ENCODE measurements around the gene PDSS1. TPM values are rescaled to one million over a fixed set of nuclear protein-coding genes. Genes with fewer than 3 reads are reported as not detected.
A peak's percentile ranks its signal among the peaks of the same experiment; 100 is the strongest.
"Not testable (repeated sequence)": the region's sequence is repeated elsewhere in the genome, so short reads cannot be mapped to it uniquely, and the experiment has no call there.

PDSS1 gene
- total RNA-seq, 1 experiment from 2014 or later, result 15.0 TPM

DNA sequence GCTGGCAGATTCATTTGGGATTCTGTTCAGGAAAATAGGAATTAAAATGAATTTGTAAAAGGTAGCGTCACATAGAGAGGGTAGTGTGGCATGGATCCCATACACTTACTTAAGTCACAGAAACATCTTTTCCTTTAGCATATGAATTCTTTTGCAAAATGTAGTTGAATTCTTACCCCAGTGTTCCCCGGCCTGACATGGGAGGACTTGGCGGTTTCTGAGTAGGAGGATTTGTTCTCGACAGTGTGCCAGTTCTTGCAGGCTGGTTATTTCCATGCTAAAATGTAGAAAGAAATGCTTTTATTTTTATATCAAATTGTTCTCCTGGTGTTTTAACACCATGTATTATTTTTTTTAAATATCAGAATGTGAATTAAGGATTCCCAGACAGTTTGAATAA lies 72.6 kb downstream of the PDSS1 start:
- DNase-seq, result no peak
- H3K9me3 ChIP-seq, result no peaks in the 10 kb centered on the region
- H3K27me3 ChIP-seq, result no peaks in the 10 kb centered on the region
- no peak overlapping the region for H3K4me3 ChIP-seq
- H3K36me3 ChIP-seq, result 0 out of 2 replicates have a peak, but pooled peaks cover 2% of the 10 kb centered on the region

DNA sequence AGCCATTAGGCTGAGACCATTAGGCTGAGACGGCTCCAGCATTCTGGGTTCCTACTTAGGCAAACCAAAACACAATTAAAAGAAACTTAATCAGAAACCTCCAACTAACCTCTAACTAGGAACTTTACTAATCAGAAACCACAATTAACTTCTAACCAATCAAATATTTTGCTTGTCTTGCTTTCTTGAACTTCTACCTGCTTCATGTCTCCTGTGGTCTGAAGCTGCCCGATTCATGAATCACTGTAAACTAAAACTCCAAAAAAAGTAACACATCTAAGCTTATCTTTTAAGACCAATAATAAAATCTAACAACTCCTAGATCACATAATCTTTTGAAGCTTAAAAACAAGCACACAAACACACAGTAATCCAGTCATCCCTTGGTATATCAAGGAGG lies 76.1 kb downstream of the PDSS1 start:
- DNase-seq, result no peak
- Histone ChIP-seq H3K4me3 (no peak overlapping the region), H3K9me3 (no peaks in the 10 kb centered on the region), H3K27me3 (no peaks in the 10 kb centered on the region), H3K36me3 (no peaks in the 10 kb centered on the region; the same call in 1 of the 2 replicates)

DNA sequence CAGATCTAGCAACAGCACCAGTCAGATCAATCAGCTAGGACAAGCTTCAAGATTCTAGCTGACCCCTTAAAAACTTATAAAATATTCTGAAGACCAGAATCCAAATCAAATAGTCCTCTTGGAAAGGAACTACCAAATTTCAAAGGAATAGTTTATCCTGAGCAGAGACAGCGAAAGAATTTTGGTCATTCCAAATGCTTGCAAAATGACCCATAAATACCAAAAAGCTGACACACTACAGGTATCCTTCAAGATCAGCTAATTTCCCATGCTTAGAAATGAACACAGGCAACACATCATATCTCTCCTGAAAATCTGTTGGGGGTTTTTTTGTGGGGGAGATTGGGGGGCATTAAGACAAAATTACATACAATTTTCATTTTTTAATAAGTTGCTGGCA lies 78.8 kb downstream of the PDSS1 start:
- H3K9me3 ChIP-seq, result no peaks in the 10 kb centered on the region
- no peaks in the 10 kb centered on the region for H3K27me3 ChIP-seq
- no peaks in the 10 kb centered on the region; the same call in 1 of the 2 replicates for H3K36me3 ChIP-seq
- DNase-seq, result no peak
- no peak overlapping the region for H3K4me3 ChIP-seq

DNA sequence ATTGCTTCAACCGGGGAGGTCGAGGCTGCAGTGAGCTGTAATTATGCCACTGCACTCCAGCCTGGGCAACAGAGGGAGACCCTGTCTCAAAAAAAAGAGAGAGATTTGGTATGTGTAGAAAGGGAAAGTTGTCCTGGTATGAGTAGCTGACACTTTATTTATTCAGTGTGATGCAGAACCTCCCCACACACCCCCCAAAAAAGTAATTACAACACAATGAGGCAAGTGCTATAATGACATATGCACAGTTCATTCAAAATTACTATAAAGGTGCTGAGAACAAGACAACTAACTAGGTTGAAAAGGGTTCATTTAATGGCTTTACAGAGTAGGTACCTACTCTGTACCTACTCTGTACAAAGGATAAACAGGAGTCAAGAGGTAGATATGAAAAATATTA lies 80.2 kb downstream of the PDSS1 start:
- no peaks in the 10 kb centered on the region for H3K27me3 ChIP-seq
- H3K36me3 ChIP-seq, result no peaks in the 10 kb centered on the region; the same call in 1 of the 2 replicates
- no peak for DNase-seq
- no peak overlapping the region for H3K4me3 ChIP-seq
- H3K9me3 ChIP-seq, result no peaks in the 10 kb centered on the region

DNA sequence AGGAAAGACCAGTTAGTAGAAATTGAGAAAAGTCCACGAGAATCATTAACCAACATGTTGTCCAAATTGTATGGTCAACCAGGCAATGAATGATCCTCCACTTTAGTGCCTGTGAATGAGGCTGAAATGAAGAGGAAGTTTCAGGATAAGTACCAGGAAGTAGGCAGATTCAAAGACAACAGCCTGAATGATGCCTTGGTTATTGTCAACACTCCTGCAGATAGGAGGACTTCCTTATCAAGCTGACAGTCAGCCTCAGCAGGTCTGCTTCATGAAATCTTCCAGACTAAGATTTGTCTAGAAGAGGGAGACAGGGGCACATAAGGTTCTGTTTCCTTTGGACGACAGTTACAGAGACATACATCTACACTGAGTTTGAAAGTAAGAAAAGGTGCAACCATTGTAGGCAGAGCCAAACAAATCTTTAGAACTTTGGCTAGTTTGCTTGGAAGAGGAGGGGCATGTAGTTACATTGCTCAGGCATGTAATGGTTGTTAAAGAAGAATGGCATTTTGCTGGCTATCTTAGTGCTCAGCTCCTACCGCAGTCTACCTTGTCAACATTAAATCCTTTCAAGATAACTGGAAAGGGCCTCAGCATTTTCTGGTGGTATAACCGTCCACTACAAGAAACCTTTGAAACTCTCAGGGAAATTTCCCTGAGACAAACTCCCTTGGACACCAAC lies 81.8 kb downstream of the PDSS1 start:
- H3K9me3 ChIP-seq, result no peaks in the 10 kb centered on the region
- DNase-seq, result no peak
- H3K4me3 ChIP-seq, result no peak overlapping the region
- no peaks in the 10 kb centered on the region for H3K27me3 ChIP-seq
- no peaks in the 10 kb centered on the region; the same call in 1 of the 2 replicates for H3K36me3 ChIP-seq

DNA sequence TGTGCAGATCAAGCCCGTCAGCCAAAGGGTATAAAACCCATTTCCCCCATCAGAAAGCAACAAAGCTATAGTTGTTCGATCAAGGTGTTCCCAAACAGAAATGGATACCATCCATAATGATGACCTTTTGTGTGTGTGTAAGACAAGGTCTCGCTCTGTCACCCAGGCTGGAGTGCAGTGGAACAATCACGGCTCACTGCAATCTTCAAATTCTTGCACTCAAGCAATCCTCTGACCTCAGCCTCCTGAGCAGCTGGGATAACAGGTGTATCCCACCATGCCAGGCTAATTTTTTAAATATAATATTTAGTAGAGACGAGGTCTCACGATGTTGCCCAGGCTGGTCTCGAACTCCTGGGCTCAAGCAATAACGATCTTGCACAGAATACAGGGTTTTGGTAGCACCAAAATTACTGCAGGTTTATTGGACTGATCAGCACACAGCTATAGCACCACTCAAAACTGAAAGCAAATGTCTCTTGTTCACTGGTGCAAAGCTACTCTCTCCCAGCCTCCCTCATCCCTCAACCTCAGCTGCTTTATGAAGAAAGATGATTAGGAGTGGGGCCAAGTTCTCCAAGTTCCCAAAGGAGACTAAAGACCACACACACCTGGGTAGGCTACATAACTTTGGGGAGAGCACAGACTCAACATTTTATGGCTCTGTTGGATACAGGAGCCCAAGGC lies 82.7 kb downstream of the PDSS1 start:
- no peak for DNase-seq
- Histone ChIP-seq H3K36me3 (no peaks in the 10 kb centered on the region; the same call in 1 of the 2 replicates), H3K9me3 (no peaks in the 10 kb centered on the region), H3K4me3 (no peak overlapping the region), H3K27me3 (no peaks in the 10 kb centered on the region)

DNA sequence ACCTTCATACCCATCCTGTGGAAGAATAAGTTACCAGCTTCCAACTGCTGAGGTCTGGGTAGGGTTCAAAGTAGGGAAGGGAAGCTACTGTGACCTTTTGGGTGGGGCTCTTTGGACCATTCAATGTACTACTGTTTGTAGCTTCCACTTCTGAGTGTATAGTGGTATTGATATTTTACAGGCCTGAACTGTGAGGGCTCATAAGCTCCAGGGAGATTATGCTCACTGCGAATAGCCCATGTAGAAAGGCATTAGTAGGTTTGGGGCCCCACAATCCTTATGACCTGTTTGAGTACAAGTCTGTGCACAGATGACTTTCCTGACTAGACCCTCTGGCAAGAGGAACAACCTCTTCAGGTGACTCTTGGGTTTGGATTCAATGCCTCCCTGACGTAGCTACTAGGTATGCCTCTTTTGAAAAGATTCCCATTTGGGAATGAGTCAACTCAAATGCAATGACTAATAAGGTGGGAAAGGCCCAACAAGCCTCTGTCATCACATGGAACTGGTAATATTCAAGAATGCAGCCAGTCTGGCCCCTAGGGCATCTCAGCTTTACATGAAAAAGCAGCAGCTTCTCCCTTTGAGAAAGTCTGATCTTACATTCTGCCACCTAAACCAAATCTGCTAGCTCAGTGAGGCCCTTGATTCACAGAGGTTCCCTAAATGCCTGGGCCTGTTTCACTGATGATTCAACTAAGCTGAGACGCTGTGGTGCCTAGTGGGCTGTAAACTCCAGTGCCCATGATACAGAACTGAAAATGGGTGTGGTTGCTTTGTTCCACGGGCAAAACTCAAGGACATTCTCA lies 83.5 kb downstream of the PDSS1 start:
- no peaks in the 10 kb centered on the region for H3K9me3 ChIP-seq
- no peaks in the 10 kb centered on the region for H3K27me3 ChIP-seq
- no peaks in the 10 kb centered on the region for H3K36me3 ChIP-seq
- peak; percentile 68 for DNase-seq
- no peak overlapping the region for H3K4me3 ChIP-seq

DNA sequence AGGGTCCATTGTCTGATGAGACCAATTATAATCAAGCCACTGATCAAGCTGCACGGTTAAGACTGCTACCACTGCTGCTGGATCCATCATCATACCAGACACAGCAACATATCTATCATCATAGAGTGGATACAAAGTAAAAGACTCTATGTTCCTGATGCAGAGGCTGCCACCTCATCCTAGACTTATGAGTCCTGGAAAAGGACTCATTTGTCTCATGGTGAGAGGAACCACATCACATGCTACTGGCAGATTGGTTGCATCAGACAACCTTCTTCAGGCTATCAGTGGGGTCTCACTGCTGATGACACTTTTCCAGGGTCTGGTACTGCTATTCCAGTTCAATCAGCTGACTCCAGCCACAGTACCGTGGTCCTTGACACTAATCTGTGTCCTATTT lies 84.3 kb downstream of the PDSS1 start:
- DNase-seq, result no peak
- Histone ChIP-seq H3K27me3 (no peaks in the 10 kb centered on the region), H3K9me3 (no peaks in the 10 kb centered on the region), H3K4me3 (no peak overlapping the region), H3K36me3 (no peaks in the 10 kb centered on the region)

DNA sequence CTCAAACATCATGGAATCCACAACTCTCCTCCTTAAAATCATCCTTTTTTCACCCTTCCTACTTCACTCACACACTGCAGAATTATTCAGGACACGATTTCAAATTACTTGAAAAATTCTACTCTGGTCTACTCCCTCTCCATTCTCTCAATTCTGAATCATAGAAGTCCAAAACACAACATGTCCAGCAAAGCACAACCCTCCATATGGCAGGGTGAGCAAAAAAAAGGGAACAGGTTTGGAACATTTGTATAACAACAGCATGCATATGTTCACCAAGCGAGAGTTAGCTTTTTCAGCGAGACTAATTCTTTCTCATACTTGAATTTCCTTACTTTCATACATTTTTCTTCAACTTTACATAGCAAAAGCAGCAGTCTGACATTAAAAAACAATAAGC lies 89.9 kb downstream of the PDSS1 start:
- no peak overlapping the region for H3K4me3 ChIP-seq
- no peak for DNase-seq
- H3K9me3 ChIP-seq, result no peaks in the 10 kb centered on the region
- H3K36me3 ChIP-seq, result no peaks in the 10 kb centered on the region
- H3K27me3 ChIP-seq, result no peaks in the 10 kb centered on the region

DNA sequence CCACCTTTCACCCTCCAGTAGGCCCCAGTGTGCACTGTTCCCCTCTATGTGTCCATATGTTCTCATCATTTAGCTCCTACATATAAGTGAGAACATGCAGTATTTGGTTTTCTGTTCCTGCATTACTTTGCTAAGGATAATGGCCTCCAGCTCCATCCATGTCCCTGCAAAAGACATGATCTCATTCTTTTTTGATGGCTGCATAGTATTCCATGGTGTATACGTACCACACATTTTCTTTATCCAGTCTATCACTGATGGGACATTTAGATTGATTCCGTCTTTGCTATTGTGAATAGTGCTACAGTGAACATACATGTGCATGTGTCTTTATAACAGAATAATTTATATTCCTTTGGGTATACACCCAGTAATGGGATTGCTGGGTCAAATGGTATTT lies 92.3 kb downstream of the PDSS1 start:
- DNase-seq, H3K4me3 ChIP-seq, H3K27me3 ChIP-seq, H3K36me3 ChIP-seq, H3K9me3 ChIP-seq: not testable (repeated sequence)

DNA sequence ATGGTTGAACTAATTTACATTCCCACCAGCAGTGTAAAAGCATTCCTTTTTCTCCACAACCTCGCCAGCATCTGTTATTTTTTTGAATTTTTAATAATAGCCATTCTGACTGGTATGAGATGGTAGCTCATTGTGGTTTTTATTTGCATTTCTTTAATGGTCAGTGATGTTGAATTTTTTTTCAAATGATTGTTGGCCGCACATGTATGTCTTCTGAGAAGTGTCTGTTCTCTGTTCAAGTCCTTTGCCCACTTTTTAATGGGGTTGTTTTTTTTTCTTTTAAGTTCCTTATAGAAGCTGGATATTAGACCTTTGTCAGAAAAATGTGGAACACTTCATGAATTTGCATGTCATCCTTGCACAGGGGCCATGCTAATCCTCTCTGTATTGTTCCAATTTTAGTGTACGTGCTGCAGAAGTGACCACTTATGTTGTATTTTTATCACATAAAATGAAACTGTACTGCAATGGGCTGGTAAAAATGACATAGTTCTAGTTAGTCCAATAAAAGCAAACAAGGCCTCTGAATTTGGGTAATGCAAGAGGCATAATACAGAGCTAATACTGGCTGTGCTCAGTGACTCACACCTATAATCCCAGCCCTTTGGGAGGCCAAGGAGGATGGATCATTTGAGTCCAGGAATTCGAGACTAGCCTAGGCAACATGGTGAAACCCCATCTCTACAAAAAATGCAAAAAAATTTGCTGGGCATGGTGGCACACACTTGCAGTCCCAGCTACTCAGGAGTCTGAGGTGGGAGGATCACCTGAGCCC lies 92.9 kb downstream of the PDSS1 start:
- Histone ChIP-seq H3K27me3 (no peaks in the 10 kb centered on the region), H3K36me3 (no peaks in the 10 kb centered on the region), H3K9me3 (no peaks in the 10 kb centered on the region), H3K4me3 (no peak overlapping the region)
- DNase-seq, result peak; percentile 75

DNA sequence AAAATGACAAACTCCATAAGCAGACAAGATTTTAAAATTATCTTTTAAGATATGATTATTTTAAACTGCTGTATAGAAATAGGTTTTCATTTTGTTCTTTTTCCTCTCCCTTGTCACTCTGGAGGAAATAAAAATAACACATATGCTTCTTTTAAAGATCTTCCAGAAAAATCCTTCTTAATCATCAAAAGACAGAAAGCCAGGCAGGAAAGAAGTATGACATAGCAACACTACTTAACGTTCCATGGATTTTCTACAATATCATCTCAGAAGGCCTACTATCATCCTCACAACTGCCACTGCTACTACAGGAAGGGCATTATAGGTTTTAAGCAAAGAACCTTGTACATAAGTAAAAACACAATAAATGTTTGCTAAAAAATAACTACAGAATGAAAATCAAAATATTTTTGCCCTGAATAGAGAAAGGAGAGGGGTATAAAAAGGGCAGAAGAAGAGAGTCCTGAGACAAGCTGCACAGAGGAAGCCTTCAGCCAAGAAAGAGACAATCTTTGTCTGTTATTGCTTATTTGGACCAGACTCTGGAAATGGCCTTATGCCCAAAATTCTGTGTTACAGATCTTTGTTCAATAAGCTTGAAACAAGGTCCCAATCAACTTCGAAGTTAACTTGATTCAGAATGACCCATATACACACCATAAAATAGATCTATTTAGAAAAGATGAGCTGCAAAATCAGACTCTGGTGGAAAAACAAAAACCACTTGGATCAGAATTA lies 95.4 kb downstream of the PDSS1 start:
- no peak overlapping the region for H3K4me3 ChIP-seq
- H3K9me3 ChIP-seq, result peaks cover 8% of the 10 kb centered on the region; the same call in 1 of the 2 replicates
- DNase-seq, result no peak
- H3K27me3 ChIP-seq, result no peaks in the 10 kb centered on the region
- H3K36me3 ChIP-seq, result no peaks in the 10 kb centered on the region

Other genes starting within 250 kb of the PDSS1 start
- 40.3 and 43.4 TPM in 2 replicates for gene ABI1, start 163.3 kb downstream of the PDSS1 start, total RNA-seq (2014; rRNA removed; shearing (Covaris generic); ENCODE audit: low replicate concordance)